GM19099 (cell line): ENCODE measurements around the gene LRRC17.

ENCODE experiments used
- POLR2A ChIP-seq: IDR thresholded peaks from 3 replicates; pipeline ENCODE4 v1.6.1; 2011; ENCODE audit warnings: low read depth; ENCODE audit not compliant: insufficient read length; ENCODE audit errors: extremely low read depth

The LRRC17 gene

GRCh38 chr7:102973096-102973802, 60.4 kb downstream of the LRRC17 start:
- no peak for TF ChIP-seq POLR2A

GRCh38 chr7:102974366-102975236, 61.8 kb downstream of the LRRC17 start:
- TF ChIP-seq POLR2A: no peak

- no peak for TF ChIP-seq POLR2A
These were observed 63.1 kb downstream of the LRRC17 start for GRCh38 chr7:102975854-102976253.

GRCh38 chr7:102976493-102976892, 63.7 kb downstream of the LRRC17 start:
- TF ChIP-seq POLR2A: no peak

DNA sequence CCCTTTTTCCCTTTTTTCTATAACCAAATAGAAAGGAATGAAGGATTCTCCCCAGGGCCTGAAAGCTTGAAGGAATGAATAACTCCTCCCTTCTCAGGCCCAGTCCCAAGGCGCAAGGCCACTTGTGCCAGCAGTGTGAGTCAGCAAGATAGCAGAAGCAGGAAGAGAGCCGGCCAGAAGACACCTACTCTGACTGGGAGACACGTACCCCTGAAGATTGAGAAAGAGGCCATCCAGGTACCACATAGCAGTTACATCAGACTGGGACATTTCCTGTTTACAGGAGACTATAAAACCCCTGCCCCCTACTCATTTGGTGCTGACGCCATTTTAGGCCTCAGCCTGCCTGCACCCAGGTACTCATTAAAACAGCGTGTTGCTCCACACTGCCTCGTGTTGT, 65.5 kb downstream of the LRRC17 start:
- no peak for TF ChIP-seq POLR2A

DNA sequence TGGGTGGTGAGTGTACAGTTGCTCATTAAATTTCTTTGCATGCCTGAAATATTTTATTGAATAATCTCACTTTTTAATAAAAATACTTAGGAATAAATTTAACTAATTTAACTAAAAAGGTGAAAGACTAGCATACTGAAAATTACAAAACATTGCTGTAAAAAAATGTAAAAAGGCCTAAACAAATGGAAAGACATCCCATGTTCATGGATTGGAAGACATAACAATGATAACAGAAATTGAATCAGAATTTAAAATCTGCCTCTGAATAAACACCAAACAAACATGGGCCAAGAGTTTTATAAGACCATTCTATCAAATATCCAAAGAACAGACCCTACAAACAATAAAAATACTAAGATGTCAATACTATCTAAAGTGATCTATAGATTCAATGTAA, 66.9 kb downstream of the LRRC17 start:
- TF ChIP-seq POLR2A: no peak

DNA sequence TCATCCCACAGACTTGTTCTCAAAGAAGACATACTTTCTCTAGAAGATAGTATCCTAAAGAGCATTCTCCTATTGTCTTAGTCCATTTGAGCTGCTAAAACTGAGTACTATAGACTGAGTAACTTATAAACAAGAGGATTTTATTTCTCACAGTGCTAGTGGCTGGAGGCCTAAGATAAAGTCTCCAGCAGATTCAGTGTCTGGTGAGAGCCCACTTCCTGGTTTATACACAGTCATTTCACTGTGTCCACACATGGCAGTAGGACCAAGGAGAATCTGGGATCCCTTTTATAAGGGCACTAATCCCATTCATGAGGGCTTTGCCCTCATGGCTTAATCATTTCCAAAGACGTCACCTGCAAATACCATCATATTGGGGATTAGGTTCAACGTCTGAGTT, 68.7 kb downstream of the LRRC17 start:
- no peak for TF ChIP-seq POLR2A

GRCh38 chr7:102982235-102982634, 69.4 kb downstream of the LRRC17 start:
- no peak for TF ChIP-seq POLR2A

GRCh38 chr7:102983602-102984001, 70.8 kb downstream of the LRRC17 start:
- no peak for TF ChIP-seq POLR2A

DNA sequence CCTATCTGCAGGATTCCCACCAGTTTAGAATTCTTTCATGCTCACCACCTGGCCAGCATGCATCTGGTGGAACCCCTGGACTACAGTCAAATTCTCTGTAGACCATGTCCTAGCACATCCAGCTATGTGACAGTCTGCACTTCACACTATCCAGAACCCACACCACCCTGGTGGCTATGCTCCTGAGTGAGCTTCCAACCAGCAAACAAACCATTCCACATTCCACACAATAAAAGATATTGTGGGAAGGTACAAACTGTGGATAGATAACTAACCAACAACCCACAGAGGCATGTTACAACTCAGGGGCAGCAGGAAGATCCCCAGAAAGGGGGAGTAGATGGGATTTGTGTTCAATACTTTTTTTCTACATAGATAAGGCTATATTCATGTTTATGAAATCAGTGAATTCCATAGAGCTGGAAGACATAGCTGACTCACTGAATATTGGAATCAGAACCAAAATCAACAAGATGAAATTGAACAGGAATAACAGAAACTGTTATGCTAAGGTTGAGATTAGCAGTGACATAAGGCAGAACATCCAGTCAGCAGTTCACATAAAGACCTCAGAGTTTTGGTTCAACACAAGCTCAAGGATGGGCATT, 72.5 kb downstream of the LRRC17 start:
- no peak for TF ChIP-seq POLR2A

DNA sequence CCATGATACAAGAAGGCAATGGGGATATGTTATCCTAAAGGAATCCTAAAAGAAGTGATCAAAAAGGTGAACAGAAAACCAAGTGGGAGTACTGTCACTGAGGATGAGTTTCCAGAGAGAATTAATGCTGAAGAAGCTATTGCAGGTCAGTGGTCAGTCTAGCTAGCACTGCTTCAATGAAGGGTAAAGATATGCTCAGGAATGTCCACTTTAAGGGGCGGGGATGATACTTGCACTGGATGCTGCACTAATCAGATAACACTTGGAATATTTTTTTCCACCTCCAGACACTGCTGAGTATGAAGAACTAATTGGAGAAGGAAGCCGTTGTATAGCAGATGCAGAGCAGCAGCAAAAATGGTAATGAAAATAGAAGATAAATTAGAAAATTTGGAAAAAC, 75.3 kb downstream of the LRRC17 start:
- TF ChIP-seq POLR2A: no peak

DNA sequence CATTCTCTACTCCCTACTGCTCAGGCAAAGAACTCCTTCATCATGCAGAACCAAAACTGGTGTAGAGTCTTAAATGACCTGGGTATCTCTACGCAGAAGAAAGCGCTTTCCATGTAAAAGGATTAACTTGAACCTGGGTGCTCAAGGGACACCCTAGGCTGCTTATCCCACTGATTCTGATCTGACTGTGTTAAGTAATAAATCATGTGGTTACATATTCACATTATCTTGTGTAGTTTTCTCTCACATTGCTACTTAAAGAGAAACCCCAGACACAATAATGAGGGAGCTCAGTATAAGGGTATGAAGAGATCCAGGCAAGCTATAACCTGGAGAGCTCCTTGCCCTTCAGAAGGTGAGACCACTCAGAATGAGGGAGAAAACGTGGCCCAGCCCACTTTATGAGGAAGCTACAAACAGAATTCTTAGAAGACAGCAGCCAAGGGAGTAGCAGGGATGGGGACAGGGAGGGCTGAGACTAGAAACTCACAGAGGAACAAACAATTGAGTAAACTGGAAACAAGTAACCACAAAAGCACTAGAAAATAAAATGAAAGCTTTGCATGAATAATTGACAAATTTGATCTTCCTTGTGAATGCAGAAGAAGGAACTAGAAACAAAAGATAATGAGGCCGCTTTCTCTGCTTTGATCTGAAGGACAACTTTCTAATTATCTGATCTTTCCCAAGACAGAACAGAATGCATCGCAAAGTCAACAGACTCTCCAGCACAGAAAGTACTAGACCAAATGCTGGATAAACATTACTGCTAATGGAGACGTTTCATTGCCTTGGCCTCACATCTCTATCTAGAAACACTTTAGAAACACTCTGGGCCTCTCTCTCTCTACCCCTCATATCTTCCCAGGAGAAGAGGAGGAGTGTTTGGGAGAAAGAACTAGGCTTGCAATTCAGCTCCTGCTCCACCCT, 76.1 kb downstream of the LRRC17 start:
- no peak for TF ChIP-seq POLR2A

DNA sequence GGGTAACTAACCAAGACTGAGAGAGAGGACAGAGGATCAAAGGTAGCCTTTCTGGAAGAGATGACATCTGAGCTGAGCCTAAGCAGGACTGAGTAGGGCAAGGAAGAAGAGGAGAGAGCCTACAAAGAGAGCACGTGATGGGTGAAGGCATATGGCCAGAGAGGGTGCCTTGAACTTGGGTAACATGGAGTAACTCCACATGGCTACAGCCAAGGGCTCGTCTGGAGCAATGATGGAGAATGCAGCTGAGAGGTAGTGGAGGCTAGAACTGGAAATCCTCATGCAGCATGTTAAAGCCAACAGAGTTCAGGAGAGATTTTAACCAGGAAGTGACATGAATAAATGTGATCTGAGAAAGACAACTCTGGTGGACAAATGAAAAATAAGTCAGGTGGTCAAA, 77.8 kb downstream of the LRRC17 start:
- no peak for TF ChIP-seq POLR2A

DNA sequence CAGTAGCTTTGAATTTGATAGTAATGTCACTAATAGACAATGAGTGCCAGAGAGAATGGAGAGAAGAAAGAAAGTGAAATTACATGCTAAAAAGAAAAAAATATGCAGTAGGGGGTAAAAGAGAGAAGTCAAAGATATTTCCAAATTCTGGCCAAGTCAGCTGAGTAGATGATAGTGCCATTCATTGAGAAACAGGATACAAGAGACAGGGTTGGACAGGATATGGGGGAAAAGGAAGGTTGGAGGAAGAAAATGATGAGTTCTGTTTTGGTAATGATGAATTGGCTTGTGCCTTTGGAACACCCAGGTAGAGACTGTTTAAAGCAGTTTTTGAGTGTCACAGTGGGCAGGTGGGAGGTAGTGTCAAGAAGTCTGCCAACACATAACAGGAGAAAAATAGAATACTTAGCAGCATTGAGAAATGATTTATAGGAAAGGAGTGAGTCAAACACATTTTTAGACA, 78.3 kb downstream of the LRRC17 start:
- TF ChIP-seq POLR2A: no peak
